Keratinocyte (primary cell): ENCODE measurements around the gene HGS. TPM values are rescaled to one million over a fixed set of nuclear protein-coding genes. Genes with fewer than 3 reads are reported as not detected.

Experiments
- DNase-seq: peaks from one replicate; pipeline ENCODE4 v3.0.0-alpha.2; 2011; ENCODE audit warnings: low read depth, missing footprints, low spot score
- FAIRE-seq: peaks from 2 replicates; lab custom pipeline; 2011; peaks lifted over from hg19 to GRCh38; lab: Jason Lieb, UNC
- H2AFZ ChIP-seq: 2 replicates; pipeline ENCODE4 v1.6.0; 2012; ENCODE audit warnings: low read length, control low read depth, inconsistent platforms; ENCODE audit not compliant: control insufficient read depth
- H3K27ac ChIP-seq: 2 replicates; pipeline ENCODE4 v1.5.1; 2011; ENCODE audit warnings: low read length; ENCODE audit not compliant: control insufficient read depth, insufficient read depth
- H3K27me3 ChIP-seq: 3 replicates; pipeline ENCODE4 v1.6.0; 2011; ENCODE audit warnings: low read length; ENCODE audit not compliant: control insufficient read depth, insufficient read depth; ENCODE audit errors: extremely low read depth
- H3K36me3 ChIP-seq, 2 experiments: 2 replicates in 1 of 2; 3 replicates in 1 of 2; pipeline ENCODE4 v1.5.1; 2011; ENCODE audit warnings: low read length in 2 of 2, mild to moderate bottlenecking in 1 of 2; ENCODE audit not compliant: control insufficient read depth in 2 of 2, insufficient read depth in 2 of 2; ENCODE audit errors: extremely low read depth in 1 of 2
- H3K4me1 ChIP-seq: 3 replicates; pipeline ENCODE4 v1.5.1; 2011; ENCODE audit warnings: low read length; ENCODE audit not compliant: control insufficient read depth, insufficient read depth; ENCODE audit errors: extremely low read depth
- H3K4me2 ChIP-seq: 3 replicates; pipeline ENCODE4 v1.6.0; 2011; ENCODE audit warnings: low read depth, low read length; ENCODE audit not compliant: control insufficient read depth, insufficient read depth; ENCODE audit errors: extremely low read depth
- H3K4me3 ChIP-seq, 3 experiments: fragments of 200-600 bp in 1 of 3; sonication (generic) in 1 of 3; 2 replicates in 2 of 3; 3 replicates in 1 of 3; pipeline ENCODE4 v1.5.1; 2011 to 2016; ENCODE audit warnings: low read length in 3 of 3, mild to moderate bottlenecking in 3 of 3, control low read depth in 2 of 3, inconsistent platforms in 1 of 3, low read depth in 1 of 3, mixed read lengths in 1 of 3, mixed run types in 1 of 3, moderate library complexity in 1 of 3; ENCODE audit not compliant: control insufficient read depth in 2 of 3, insufficient read depth in 2 of 3; ENCODE audit errors: extremely low read depth in 1 of 3
- H3K79me2 ChIP-seq: 2 replicates; pipeline ENCODE4 v1.6.0; 2012; ENCODE audit warnings: low read length; ENCODE audit not compliant: control insufficient read depth, insufficient read depth
- H3K9ac ChIP-seq: 3 replicates; pipeline ENCODE4 v1.6.0; 2011; ENCODE audit warnings: low read length; ENCODE audit not compliant: control insufficient read depth, insufficient read depth; ENCODE audit errors: extremely low read depth
- H3K9me1 ChIP-seq: 3 replicates; pipeline ENCODE4 v1.6.0; 2011; ENCODE audit warnings: low read length; ENCODE audit not compliant: control insufficient read depth, insufficient read depth; ENCODE audit errors: extremely low read depth
- H3K9me3 ChIP-seq: 2 replicates; pipeline ENCODE4 v1.5.1; 2012; ENCODE audit warnings: low read depth, low read length; ENCODE audit not compliant: control insufficient read depth
- H4K20me1 ChIP-seq: 3 replicates; pipeline ENCODE4 v1.6.0; 2011; ENCODE audit warnings: low read length; ENCODE audit not compliant: control insufficient read depth, insufficient read depth; ENCODE audit errors: extremely low read depth
- EZH2 ChIP-seq: IDR thresholded peaks from one replicate; pipeline ENCODE4 v1.6.1; 2012; ENCODE audit warnings: inconsistent platforms, mild to moderate bottlenecking, low read length, moderate library complexity
- dilution Hi-C: fragments of 300-500 bp; cut with MboI; formaldehyde crosslinking; loops from one replicate; pipeline ENCODE4 v1.7.0; 2020; ENCODE audit warnings: low sequenced_read_pairs; ENCODE audit not compliant: extremely low pct_ligation_motif_present
- polyA plus RNA-seq, 5 experiments: library from polyadenylated mRNA; depleted of rRNA in 3 of 5; stranded (reverse) in 3 of 5; stranded (forward) in 1 of 5; unstranded in 1 of 5; fragments of >200 nt; gene quantifications; 1 replicate in 1 of 5; 2 replicates in 3 of 5; 3 replicates in 1 of 5; pipeline versions ENCODE4 v1.2.1 to v1.2.3, GENCODE V29; 2011 to 2012; ENCODE audit warnings: missing spikeins in 2 of 5, low read depth in 1 of 5, low replicate concordance in 1 of 5
- TF ChIP-seq, protein P1 (sequence below), 3 experiments: IDR thresholded peaks in 1 of 3; conservative IDR thresholded peaks in 1 of 3; optimal IDR thresholded peaks in 1 of 3; 2 replicates in 2 of 3; 3 replicates in 1 of 3; pipeline versions ENCODE3 to v1.5.1; 2011; ENCODE audit warnings: low read length in 3 of 3, mild to moderate bottlenecking in 3 of 3, moderate library complexity in 2 of 3, control low read depth in 1 of 3, inconsistent platforms in 1 of 3; ENCODE audit not compliant: insufficient read depth in 2 of 3; ENCODE audit errors: extremely low read depth in 1 of 3

The HGS gene
- polyA plus RNA-seq, 1 donor (not counting 4 experiments of a cell fraction or from before 2014, with no cell fraction given): 79.6 TPM

DNA sequence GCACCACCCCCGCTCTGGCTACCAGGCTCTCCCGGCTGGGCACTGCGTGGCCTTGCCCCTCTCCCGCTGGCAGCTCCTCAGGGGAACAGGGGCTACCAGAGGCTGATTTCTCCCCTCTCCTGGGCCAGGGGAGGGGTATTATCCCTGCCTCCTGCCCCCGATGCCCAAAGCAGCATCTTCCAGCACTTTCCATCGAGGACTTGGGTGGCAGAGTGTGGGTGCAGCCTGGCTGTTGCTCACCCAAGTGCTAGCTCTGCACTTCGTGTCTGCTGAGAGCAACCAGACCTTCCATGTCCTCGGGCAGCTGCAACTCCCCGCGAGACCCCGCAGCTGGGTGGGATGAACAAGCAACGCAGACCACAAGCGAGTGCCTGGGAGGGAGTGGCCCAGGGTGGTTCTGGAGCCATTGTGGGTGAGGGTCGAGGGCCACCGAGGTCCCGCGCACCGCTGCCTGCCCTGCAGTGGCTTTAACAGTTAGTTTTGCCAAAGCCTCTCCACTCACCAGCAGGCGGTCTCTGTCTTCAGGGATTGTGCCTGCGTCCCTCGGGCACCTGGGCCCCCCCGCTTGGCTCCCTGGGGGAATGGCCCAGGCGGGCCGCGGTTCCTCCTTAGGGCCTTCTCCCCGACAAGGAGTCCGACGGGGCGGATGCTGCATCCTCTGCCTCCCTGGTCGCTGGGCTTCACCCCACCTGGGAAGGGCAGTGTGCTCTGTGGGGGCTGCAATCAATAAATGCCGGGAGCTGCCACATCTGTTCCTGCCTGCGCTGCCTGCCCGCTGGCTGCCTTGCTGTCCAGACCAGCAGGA, 36.7 kb downstream of the HGS start:
- Histone ChIP-seq H4K20me1 (no peaks in the 10 kb centered on the region), H3K9ac (no peak overlapping the region), H3K4me2 (no peak overlapping the region), H3K4me1 (peaks cover 27% of the 10 kb centered on the region), H3K79me2 (no peaks in the 10 kb centered on the region), H3K4me3 (no peak overlapping the region), H3K36me3 (peaks cover 0 to 11% of the 10 kb centered on the region in 2 experiments), H3K9me1 (no peaks in the 10 kb centered on the region), H2AFZ (no peak overlapping the region), H3K9me3 (no peaks in the 10 kb centered on the region), H3K27me3 (no peaks in the 10 kb centered on the region), H3K27ac (no peak overlapping the region)
- dilution Hi-C loops: no loop called here
- DNase-seq (no peak), FAIRE-seq (no peak)
- TF ChIP-seq, protein P1, sequence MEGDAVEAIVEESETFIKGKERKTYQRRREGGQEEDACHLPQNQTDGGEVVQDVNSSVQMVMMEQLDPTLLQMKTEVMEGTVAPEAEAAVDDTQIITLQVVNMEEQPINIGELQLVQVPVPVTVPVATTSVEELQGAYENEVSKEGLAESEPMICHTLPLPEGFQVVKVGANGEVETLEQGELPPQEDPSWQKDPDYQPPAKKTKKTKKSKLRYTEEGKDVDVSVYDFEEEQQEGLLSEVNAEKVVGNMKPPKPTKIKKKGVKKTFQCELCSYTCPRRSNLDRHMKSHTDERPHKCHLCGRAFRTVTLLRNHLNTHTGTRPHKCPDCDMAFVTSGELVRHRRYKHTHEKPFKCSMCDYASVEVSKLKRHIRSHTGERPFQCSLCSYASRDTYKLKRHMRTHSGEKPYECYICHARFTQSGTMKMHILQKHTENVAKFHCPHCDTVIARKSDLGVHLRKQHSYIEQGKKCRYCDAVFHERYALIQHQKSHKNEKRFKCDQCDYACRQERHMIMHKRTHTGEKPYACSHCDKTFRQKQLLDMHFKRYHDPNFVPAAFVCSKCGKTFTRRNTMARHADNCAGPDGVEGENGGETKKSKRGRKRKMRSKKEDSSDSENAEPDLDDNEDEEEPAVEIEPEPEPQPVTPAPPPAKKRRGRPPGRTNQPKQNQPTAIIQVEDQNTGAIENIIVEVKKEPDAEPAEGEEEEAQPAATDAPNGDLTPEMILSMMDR (optimal IDR thresholded peaks at IDR 0.05 in 1 of 3, IDR thresholded peaks at IDR 0.05 in 1 of 3, conservative IDR thresholded peaks at IDR 0.05 in 1 of 3; ENCODE audit: extremely low read depth in 1 of 3, insufficient read depth in 2 of 3, low read length in 3 of 3): no peak
- TF ChIP-seq EZH2: no peak

DNA sequence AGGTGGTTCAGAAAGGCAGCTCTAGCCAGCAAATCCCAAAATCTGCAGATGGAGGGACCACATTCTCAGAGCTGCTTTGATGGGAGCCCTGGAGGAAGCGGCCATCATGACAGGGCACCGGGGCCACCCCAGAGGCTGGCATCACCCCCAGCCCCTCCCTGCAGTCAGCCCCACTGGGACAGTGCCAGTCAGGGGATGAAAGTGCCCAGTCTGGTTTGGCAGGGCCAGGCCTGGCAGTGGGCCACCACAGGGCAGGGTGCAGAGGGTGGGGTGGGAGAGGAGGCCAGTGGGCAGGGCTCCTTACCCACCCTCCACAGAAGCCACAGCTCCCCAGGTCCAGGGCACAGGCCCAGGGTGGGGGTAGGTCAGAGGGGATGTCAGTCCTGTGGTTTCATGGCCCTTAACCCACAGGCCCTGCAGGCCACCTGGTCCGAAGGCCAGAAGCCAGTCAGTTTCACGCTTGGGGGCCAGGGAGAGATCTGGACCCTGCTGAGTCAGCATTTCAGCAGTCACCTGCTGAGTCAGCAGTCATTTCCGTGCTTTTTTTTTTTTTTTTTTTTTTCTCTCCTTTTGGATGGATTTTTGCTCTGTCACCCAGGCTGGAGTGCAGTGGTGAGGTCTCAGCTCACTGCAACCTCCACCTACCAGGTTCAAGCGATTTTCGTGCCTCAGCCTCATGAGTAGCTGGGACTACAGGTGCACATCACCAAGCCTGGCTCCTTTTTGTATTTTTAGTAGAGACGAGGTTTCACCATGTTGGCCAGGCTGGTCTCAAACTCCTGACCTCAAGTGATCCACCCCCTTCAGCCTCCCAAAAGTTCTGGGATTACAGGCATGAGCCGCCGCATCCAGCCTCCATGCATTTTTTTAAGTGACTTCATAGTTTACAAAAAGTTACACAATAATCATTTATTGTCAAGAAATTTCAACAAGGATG, 38.6 kb downstream of the HGS start:
- Histone ChIP-seq H2AFZ (no peak overlapping the region), H3K9me3 (no peaks in the 10 kb centered on the region), H3K4me2 (peak overlapping the region; percentile 37), H3K9me1 (no peaks in the 10 kb centered on the region), H3K4me1 (peaks cover 27% of the 10 kb centered on the region), H4K20me1 (no peaks in the 10 kb centered on the region), H3K79me2 (no peaks in the 10 kb centered on the region), H3K4me3 (no peak overlapping the region), H3K27me3 (no peaks in the 10 kb centered on the region), H3K9ac (no peak overlapping the region), H3K36me3 (peaks cover 0 to 8% of the 10 kb centered on the region in 2 experiments), H3K27ac (no peak overlapping the region)
- DNase-seq (no peak), FAIRE-seq (no peak)
- dilution Hi-C loops: no loop called here
- TF ChIP-seq, protein P1 (optimal IDR thresholded peaks at IDR 0.05 in 1 of 3, IDR thresholded peaks at IDR 0.05 in 1 of 3, conservative IDR thresholded peaks at IDR 0.05 in 1 of 3; ENCODE audit: extremely low read depth in 1 of 3, insufficient read depth in 2 of 3, low read length in 3 of 3): no peak
- no peak for TF ChIP-seq EZH2
